ENCODE measurements around the gene NPLOC4. TPM values are rescaled to one million over a fixed set of nuclear protein-coding genes. Genes with fewer than 3 reads are reported as not detected.
A peak's percentile ranks its signal among the peaks of the same experiment; 100 is the strongest.

The NPLOC4 gene
- polyA plus RNA-seq, 1 experiment, result 108 TPM

GRCh38 chr17:81524865-81525159, 112.1 kb downstream of the NPLOC4 start:
- DNase-seq (ENCODE audit: low read depth), result no peak
- POLR2A ChIA-PET, result no interaction called here
- CTCF ChIA-PET, result interaction anchor here (1.7 kb wide), 1 partner anchor 19 kb away, joined by 5 read pairs; no protein-coding TSS in a partner anchor
- TF ChIP-seq CTCF (IDR thresholded peaks at IDR 0.05; ENCODE audit: insufficient read depth, low read depth, low read length), result no peak
- Histone ChIP-seq H3K4me3 (ENCODE audit: low read depth, low read length) (no peak overlapping the region), H3K36me3 (ENCODE audit: control insufficient read depth, insufficient read depth, low read length) (no peaks in the 10 kb centered on the region), H3K27me3 (ENCODE audit: control insufficient read depth, insufficient read depth, low read length) (no peaks in the 10 kb centered on the region)

GRCh38 chr17:81524039-81524864, 112.7 kb downstream of the NPLOC4 start:
- TF ChIP-seq CTCF (IDR thresholded peaks at IDR 0.05; ENCODE audit: insufficient read depth, low read depth, low read length), result no peak
- CTCF ChIA-PET, result no interaction called here
- no peak for DNase-seq (ENCODE audit: low read depth)
- Histone ChIP-seq H3K27me3 (ENCODE audit: control insufficient read depth, insufficient read depth, low read length) (no peaks in the 10 kb centered on the region), H3K4me3 (ENCODE audit: low read depth, low read length) (no peak overlapping the region), H3K36me3 (ENCODE audit: control insufficient read depth, insufficient read depth, low read length) (no peaks in the 10 kb centered on the region)
- POLR2A ChIA-PET, result no interaction called here

GRCh38 chr17:81523402-81524038, 113.4 kb downstream of the NPLOC4 start:
- H3K4me3 ChIP-seq (ENCODE audit: low read depth, low read length), result no peak overlapping the region
- H3K27me3 ChIP-seq (ENCODE audit: control insufficient read depth, insufficient read depth, low read length), result no peaks in the 10 kb centered on the region
- no peaks in the 10 kb centered on the region for H3K36me3 ChIP-seq (ENCODE audit: control insufficient read depth, insufficient read depth, low read length)
- CTCF ChIA-PET, result interaction anchor here (2.3 kb wide), 1 partner anchor 78 kb away, joined by 6 read pairs; no protein-coding TSS in a partner anchor
- TF ChIP-seq CTCF (IDR thresholded peaks at IDR 0.05; ENCODE audit: insufficient read depth, low read depth, low read length), result no peak
- POLR2A ChIA-PET, result interaction anchor here (0.6 kb wide), 1 partner anchor 128 kb away, joined by 3 read pairs; the partner anchor contains the start of gene BAHCC1
- no peak for DNase-seq (ENCODE audit: low read depth)

GRCh38 chr17:81522491-81523401, 114.2 kb downstream of the NPLOC4 start:
- CTCF ChIA-PET, result interaction anchor here (2.3 kb wide), 1 partner anchor 78 kb away, joined by 6 read pairs; no protein-coding TSS in a partner anchor
- Histone ChIP-seq H3K4me3 (ENCODE audit: low read depth, low read length) (no peak overlapping the region), H3K36me3 (ENCODE audit: control insufficient read depth, insufficient read depth, low read length) (no peaks in the 10 kb centered on the region), H3K27me3 (ENCODE audit: control insufficient read depth, insufficient read depth, low read length) (no peaks in the 10 kb centered on the region)
- TF ChIP-seq CTCF (IDR thresholded peaks at IDR 0.05; ENCODE audit: insufficient read depth, low read depth, low read length), result peak; percentile 29
- POLR2A ChIA-PET, result interaction anchor here (0.6 kb wide), 1 partner anchor 128 kb away, joined by 3 read pairs; the partner anchor contains the start of gene BAHCC1
- no peak for DNase-seq (ENCODE audit: low read depth)
